HFFc6 (cell line): ENCODE data around the gene RELN. TPM values are rescaled to one million over a fixed set of nuclear protein-coding genes. Genes with fewer than 3 reads are reported as not detected.

Experiments
- DNase-seq: peaks from one replicate; pipeline ENCODE4 v3.0.0-alpha.2; 2018
- H3K27ac Mint-ChIP-seq: 2 replicates; pipeline ENCODE4 v1.8.0; 2020; ENCODE audit warnings: mild to moderate bottlenecking, mixed read lengths
- H3K27me3 Mint-ChIP-seq: 2 replicates; pipeline ENCODE4 v1.8.0; 2021; ENCODE audit warnings: mild to moderate bottlenecking, moderate library complexity, mixed read lengths; ENCODE audit not compliant: insufficient read depth
- H3K36me3 Mint-ChIP-seq: 2 replicates; pipeline ENCODE4 v1.8.0; 2021; ENCODE audit warnings: low read depth, mixed read lengths
- H3K4me1 Mint-ChIP-seq: 2 replicates; pipeline ENCODE4 v1.8.0; 2020; ENCODE audit warnings: low read depth, mixed read lengths
- H3K4me3 Mint-ChIP-seq: 2 replicates; pipeline ENCODE4 v1.8.0; 2020; ENCODE audit warnings: mild to moderate bottlenecking, moderate library complexity, mixed read lengths
- H3K9me3 Mint-ChIP-seq: 2 replicates; pipeline ENCODE4 v1.8.0; 2020; ENCODE audit warnings: mild to moderate bottlenecking, mixed read lengths
- total RNA-seq, 6 experiments: library from RNA; stranded (reverse); fragmentation: NEBNext Ultra II Directional; extraction: Animal tissue kit (Norgen Biotek cat#: 25700); gene quantifications; 2 replicates in 1 of 6; 3 replicates in 5 of 6; pipeline ENCODE4 v1.2.3, GENCODE V29; 2021
- TF ChIP-seq, protein P1 (sequence below): fragments of 200-600 bp; sonication (generic); IDR thresholded peaks from 2 replicates; pipeline ENCODE4 v1.5.0; 2021; ENCODE audit warnings: antibody characterized with exemption, mild to moderate bottlenecking

Gene RELN
- total RNA-seq, 6 experiments from 2014 or later, result 0.02 to 0.24 (median 0.03) TPM

DNA sequence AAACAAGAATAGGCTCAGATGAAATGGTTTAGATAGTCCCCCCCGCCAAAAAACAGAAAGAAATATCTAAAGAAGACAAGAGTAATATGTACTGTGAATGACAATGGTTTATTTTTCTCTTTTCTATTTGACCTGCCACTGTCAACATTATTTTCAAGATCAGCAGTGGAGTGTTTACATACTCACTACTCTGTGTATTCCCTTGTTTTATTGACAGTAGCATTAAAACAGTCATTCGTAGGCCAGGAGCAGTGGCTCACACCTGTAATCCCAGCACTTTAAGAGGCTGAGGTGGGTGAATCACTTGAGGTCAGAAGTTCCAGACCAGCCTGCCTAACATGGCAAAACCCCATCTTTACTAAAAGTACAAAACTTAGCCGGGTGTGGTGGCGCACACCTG, 298.2 kb downstream of the RELN start:
- Mint-ChIP-seq H3K4me3 (no peak overlapping the region), H3K27ac (no peak overlapping the region), H3K27me3 (peaks cover 4% of the 10 kb centered on the region; the same call in 1 of the 2 replicates), H3K36me3 (no peaks in the 10 kb centered on the region), H3K9me3 (no peaks in the 10 kb centered on the region), H3K4me1 (peaks cover 22% of the 10 kb centered on the region)
- no peak for DNase-seq
- TF ChIP-seq, protein P1, sequence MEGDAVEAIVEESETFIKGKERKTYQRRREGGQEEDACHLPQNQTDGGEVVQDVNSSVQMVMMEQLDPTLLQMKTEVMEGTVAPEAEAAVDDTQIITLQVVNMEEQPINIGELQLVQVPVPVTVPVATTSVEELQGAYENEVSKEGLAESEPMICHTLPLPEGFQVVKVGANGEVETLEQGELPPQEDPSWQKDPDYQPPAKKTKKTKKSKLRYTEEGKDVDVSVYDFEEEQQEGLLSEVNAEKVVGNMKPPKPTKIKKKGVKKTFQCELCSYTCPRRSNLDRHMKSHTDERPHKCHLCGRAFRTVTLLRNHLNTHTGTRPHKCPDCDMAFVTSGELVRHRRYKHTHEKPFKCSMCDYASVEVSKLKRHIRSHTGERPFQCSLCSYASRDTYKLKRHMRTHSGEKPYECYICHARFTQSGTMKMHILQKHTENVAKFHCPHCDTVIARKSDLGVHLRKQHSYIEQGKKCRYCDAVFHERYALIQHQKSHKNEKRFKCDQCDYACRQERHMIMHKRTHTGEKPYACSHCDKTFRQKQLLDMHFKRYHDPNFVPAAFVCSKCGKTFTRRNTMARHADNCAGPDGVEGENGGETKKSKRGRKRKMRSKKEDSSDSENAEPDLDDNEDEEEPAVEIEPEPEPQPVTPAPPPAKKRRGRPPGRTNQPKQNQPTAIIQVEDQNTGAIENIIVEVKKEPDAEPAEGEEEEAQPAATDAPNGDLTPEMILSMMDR, result no peak

DNA sequence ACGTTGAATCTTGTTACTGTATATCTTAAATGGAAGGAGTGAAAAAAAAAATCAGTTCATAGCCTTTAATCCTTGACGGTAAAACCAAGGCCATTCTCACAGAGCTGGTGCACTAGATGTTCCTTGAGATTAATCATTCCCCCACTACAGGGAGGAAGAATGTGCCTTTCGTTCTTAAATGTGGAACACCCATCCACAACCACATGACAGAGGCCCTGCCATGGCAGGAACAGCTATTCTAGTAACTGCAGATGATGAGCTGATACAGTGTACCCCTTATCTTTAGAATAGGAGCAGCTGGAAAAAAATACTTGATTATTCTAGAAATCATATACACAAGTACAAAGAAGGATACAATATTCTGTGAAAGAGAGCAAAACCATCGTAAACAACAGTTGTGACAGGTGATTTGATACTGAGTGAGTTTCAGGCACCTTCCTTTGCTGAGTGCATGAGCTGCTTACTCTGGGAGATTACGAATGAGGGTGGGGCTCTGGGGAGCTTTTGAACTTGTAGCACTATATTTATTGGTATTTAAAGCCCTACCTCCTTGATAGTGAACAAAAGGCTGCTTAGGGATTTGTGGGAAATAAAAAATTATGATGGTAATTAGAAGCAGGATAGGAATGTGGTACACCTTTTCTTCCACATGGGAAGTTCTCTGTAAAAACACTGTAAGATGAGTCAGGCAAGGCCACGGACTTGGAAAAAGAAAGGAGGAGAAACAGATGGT, 299.1 kb downstream of the RELN start:
- TF ChIP-seq, protein P1, result no peak
- H3K36me3 Mint-ChIP-seq, result no peaks in the 10 kb centered on the region
- peaks cover 22% of the 10 kb centered on the region for H3K4me1 Mint-ChIP-seq
- H3K27me3 Mint-ChIP-seq, result peaks cover 4% of the 10 kb centered on the region; the same call in 1 of the 2 replicates
- H3K9me3 Mint-ChIP-seq, result no peaks in the 10 kb centered on the region
- H3K4me3 Mint-ChIP-seq, result no peak overlapping the region; the same call in 1 of the 2 replicates
- H3K27ac Mint-ChIP-seq, result no peak overlapping the region
- DNase-seq, result no peak

DNA sequence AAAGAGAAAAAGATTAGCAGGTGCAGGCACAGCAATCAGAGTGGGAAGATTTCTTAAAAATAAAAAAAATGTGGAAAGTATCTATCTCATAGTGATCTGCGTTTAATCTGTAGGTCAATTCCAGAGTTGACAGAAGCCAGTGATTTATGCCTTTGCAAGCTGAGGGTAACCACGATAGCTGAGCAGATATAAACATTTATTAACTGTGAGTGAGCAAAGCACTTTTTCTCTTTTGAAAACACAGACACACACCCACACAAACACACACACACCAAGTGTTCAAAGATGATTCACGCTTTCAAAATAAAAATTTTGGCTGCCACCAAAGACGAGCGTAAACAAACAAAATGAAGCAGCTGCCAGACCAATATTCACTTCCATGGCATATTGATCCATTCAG, 300.2 kb downstream of the RELN start:
- H3K9me3 Mint-ChIP-seq, result no peaks in the 10 kb centered on the region
- H3K4me3 Mint-ChIP-seq, result no peak overlapping the region
- peaks cover 22% of the 10 kb centered on the region for H3K4me1 Mint-ChIP-seq
- no peak overlapping the region for H3K27ac Mint-ChIP-seq
- H3K27me3 Mint-ChIP-seq, result peaks cover 4% of the 10 kb centered on the region; the same call in 1 of the 2 replicates
- H3K36me3 Mint-ChIP-seq, result no peaks in the 10 kb centered on the region
- no peak for DNase-seq
- TF ChIP-seq, protein P1, result no peak

DNA sequence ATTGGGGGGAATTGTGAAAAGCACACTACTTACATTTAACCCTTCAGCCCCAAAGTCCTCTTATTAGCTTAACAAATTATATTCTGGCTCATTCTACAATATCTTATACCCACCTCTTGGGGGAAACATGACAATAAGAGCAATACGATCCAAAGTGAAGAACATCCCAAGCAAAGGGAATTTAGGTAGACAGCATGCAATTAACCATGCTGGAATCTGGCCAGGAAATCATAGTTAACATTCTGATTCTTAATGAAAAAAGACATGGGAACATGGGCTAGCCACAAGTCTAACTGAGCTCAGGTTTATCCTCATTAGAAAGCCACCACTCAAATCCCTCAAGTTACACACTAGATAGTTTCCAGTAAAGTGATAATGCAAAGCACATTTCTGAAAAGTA, 301.5 kb downstream of the RELN start:
- H3K27ac Mint-ChIP-seq, result no peak overlapping the region
- no peak for DNase-seq
- peaks cover 3% of the 10 kb centered on the region; the same call in 1 of the 2 replicates for H3K27me3 Mint-ChIP-seq
- peaks cover 25% of the 10 kb centered on the region for H3K4me1 Mint-ChIP-seq
- H3K36me3 Mint-ChIP-seq, result no peaks in the 10 kb centered on the region
- H3K9me3 Mint-ChIP-seq, result no peaks in the 10 kb centered on the region
- TF ChIP-seq, protein P1, result no peak
- H3K4me3 Mint-ChIP-seq, result no peak overlapping the region

DNA sequence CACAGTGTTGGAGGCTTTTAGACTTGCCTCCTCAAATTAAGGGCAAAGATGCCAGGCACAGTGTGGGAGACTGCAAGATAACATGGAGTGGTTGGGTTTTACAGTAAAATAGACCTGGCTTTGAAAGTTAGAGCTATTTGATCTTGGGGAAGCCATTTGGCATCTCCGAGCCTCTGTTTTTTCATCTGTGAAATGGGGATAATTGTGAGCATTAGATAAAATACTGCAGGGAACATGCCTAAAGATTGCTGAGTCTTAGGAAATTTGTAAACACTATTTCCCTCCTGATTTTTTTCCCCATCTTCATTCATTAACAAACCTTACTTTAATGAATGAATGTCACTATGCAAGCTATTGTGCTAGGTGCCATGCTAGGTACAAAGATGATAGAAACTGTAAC, 302.2 kb downstream of the RELN start:
- TF ChIP-seq, protein P1, result no peak
- Mint-ChIP-seq H3K9me3 (no peaks in the 10 kb centered on the region), H3K36me3 (no peaks in the 10 kb centered on the region), H3K27me3 (no peaks in the 10 kb centered on the region; the same call in 1 of the 2 replicates), H3K4me1 (peaks cover 32% of the 10 kb centered on the region), H3K27ac (no peak overlapping the region), H3K4me3 (no peak overlapping the region)
- DNase-seq, result no peak
